Measurements from ENCODE around the gene RABGAP1L. TPM values are rescaled to one million over a fixed set of nuclear protein-coding genes. Genes with fewer than 3 reads are reported as not detected.

Gene RABGAP1L
- total and polyA plus RNA-seq, 11 donors, result 18.6 to 195 (median 98.4) TPM

- Histone ChIP-seq H3K27ac (no peak overlapping the region), H3K9me3 (no peaks in the 10 kb centered on the region), H3K27me3 (no peaks in the 10 kb centered on the region), H3K36me3 (no peaks in the 10 kb centered on the region), H3K4me3 (no peak overlapping the region), H3K4me1 (peaks cover 0 to 5% (median 0%) of the 10 kb centered on the region in 12 donors)
- intact Hi-C loops (cut with DNase I), result no loop called here
- 72 to 81% (median 79%) methylated on average over 5 of the region's 5 CpGs for WGBS, 4 donors
- no peak for DNase-seq
- TF ChIP-seq POLR2A (IDR thresholded peaks at IDR 0.05), result no peak
- TF ChIP-seq CTCF (IDR thresholded peaks at IDR 0.05), result no peak
- ATAC-seq, result no peak
Measured at GRCh38 chr1:174913225-174913903, 754.0 kb downstream of the RABGAP1L start.

GRCh38 chr1:174914991-174915390 is 755.7 kb downstream of the RABGAP1L start:
- H3K4me1 ChIP-seq, result peaks cover 0 to 5% (median 0%) of the 10 kb centered on the region in 12 donors
- WGBS, 4 donors, result 38 to 95% (median 45%) methylated on average over 1 of the region's 1 CpG
- ATAC-seq (no peak), DNase-seq (no peak)
- intact Hi-C loops (cut with DNase I), result no loop called here
- H3K9me3 ChIP-seq, result no peaks in the 10 kb centered on the region
- H3K27ac ChIP-seq, result no peak overlapping the region
- TF ChIP-seq CTCF (IDR thresholded peaks at IDR 0.05) (no peak), POLR2A (IDR thresholded peaks at IDR 0.05) (no peak)
- H3K4me3 ChIP-seq, result no peak overlapping the region
- no peaks in the 10 kb centered on the region for H3K36me3 ChIP-seq
- no peaks in the 10 kb centered on the region for H3K27me3 ChIP-seq

GRCh38 chr1:174916846-174917245 is 757.5 kb downstream of the RABGAP1L start:
- Histone ChIP-seq H3K27ac (no peak overlapping the region), H3K27me3 (no peaks in the 10 kb centered on the region), H3K9me3 (no peaks in the 10 kb centered on the region), H3K4me1 (peaks cover 0 to 5% (median 0%) of the 10 kb centered on the region in 12 donors), H3K36me3 (no peaks in the 10 kb centered on the region), H3K4me3 (no peak overlapping the region)
- 88 to 93% (median 91%) methylated on average over 3 of the region's 3 CpGs for WGBS, 4 donors
- TF ChIP-seq POLR2A (IDR thresholded peaks at IDR 0.05) (no peak), CTCF (IDR thresholded peaks at IDR 0.05) (no peak)
- DNase-seq (no peak), ATAC-seq (no peak)
- intact Hi-C loops (cut with DNase I), result no loop called here

GRCh38 chr1:174920093-174920492 is 760.8 kb downstream of the RABGAP1L start:
- WGBS, 4 donors, result 80 to 100% (median 94%) methylated on average over 1 of the region's 1 CpG
- no peak for TF ChIP-seq CTCF (IDR thresholded peaks at IDR 0.05)
- no peak for TF ChIP-seq POLR2A (IDR thresholded peaks at IDR 0.05)
- DNase-seq (no peak), ATAC-seq (no peak)
- Histone ChIP-seq H3K4me1 (peaks cover 0 to 5% (median 0%) of the 10 kb centered on the region in 12 donors), H3K4me3 (no peak overlapping the region), H3K27me3 (no peaks in the 10 kb centered on the region), H3K27ac (no peak overlapping the region), H3K9me3 (no peaks in the 10 kb centered on the region), H3K36me3 (no peaks in the 10 kb centered on the region)
- intact Hi-C loops (cut with DNase I), result no loop called here
